COLO668 (cell line): ENCODE data around the gene APBA3.

ENCODE experiments used
- DNase-seq: peaks from one replicate; lab custom pipeline; 2025; ENCODE audit not compliant: unreplicated experiment; lab: John Stamatoyannopoulos, UW

APBA3 gene, protein sequence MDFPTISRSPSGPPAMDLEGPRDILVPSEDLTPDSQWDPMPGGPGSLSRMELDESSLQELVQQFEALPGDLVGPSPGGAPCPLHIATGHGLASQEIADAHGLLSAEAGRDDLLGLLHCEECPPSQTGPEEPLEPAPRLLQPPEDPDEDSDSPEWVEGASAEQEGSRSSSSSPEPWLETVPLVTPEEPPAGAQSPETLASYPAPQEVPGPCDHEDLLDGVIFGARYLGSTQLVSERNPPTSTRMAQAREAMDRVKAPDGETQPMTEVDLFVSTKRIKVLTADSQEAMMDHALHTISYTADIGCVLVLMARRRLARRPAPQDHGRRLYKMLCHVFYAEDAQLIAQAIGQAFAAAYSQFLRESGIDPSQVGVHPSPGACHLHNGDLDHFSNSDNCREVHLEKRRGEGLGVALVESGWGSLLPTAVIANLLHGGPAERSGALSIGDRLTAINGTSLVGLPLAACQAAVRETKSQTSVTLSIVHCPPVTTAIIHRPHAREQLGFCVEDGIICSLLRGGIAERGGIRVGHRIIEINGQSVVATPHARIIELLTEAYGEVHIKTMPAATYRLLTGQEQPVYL

DNA sequence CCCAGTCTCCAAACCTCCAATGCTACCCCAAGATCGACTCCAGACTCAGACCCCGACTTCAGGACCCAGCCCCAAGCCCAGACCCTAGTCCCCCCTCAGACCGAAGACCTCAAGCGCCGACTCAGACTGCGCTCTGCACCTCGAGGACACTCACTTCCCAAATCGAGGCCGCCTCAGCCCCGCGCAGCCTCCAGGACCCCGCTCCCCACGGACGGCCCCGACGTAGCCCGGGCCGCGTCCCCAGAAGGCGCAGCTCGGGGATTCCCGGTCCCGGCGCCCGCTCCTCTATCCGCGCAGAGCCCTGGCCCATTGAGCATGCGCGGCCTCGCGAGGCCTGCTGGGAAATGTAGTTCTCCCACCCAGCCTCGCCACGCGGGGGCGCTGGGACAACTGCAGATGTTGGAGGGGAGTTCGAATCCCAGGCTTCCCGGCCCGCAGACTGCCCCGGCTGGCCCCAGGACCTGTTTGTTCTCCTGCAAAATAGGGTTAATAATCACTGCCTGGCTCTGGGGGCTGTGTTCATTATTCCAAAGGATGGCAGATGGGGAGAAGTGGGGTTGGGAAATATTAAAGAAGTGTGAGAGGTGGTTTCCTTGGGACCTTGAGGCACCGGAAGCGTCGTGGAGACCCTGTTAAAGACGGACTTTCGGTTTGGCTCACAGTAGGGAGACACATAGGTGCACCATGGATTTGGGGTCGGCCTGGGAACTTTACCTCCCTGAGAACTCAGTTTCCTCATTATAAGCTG, at the start of gene APBA3:
APBA3 (minus strand) TSS at position 311 of the 748 bp plus-strand sequence. CDS start 1,428 bp downstream, outside the sequence.
- peak; percentile 91 for DNase-seq

DNA sequence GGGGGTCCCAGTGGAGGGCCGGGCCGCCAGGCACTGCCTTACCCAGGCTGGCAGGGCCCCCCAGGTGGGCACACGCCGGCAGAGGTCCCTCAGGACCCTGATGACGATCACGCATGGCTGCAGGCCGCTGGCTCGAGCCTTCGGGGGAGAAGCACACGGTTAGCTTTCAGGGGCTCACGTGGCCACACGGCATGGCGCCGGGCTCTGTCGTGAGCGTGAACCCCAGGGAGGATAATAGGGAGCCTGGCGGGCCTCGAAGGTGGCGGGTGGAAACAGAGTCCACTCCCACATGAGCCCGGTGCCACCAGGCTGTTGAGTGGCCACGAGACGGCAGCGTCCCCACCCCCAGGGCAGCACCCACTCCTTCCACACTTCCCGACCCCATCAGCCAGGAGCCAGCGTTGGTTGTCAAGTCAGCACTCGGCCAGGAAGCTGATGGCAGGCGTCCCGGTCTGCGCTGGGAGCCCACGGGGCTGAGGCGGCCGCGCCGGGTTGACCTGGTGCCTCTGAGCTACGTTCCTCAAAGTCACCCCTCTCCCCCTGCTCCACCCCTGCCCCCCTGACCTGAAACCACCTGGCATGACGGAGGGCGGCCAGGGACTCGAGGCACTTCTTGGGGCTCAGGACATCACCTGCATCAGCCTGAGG, 49.3 kb upstream of the APBA3 start:
- DNase-seq = no peak

DNA sequence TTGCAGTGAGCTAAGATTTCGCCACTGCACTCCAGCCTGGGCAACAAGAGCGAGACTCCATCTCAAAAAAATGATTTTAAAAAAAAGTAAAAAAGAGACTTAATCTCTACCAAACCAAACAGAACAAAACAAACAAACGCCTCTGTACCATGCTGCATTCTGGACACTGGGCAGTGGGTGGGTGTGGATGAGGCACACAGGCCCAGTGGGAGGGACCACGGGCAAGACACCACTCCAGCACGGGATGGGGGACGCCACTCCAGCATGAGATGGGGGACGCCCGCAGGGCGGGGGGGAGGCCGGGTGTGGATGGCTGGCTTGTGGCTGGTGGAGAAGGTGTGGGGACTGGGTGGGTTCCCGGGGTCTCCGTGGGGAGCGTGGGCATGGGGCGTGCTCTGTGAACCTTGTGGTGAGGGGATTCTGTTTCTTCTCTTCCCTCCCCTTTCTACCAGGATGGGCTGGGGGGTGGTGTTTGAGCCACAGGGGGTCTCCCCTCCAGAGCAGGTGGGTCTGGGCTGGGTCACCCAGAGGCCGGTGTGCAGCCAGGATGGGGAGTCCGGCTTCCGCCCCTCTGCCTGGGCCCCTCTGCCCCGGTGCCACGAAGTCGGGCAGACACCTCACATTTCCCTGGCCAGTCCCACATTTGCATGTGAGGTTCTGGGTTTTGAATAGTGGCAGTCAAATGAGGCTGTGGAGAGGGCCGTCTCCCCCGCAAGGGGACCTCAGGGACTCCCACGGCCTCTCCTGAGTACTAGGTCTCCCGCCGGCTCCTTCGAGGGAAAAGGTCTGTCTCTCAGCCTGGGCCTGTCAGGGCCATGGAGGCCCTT, 48.6 kb upstream of the APBA3 start:
- DNase-seq = no peak

DNA sequence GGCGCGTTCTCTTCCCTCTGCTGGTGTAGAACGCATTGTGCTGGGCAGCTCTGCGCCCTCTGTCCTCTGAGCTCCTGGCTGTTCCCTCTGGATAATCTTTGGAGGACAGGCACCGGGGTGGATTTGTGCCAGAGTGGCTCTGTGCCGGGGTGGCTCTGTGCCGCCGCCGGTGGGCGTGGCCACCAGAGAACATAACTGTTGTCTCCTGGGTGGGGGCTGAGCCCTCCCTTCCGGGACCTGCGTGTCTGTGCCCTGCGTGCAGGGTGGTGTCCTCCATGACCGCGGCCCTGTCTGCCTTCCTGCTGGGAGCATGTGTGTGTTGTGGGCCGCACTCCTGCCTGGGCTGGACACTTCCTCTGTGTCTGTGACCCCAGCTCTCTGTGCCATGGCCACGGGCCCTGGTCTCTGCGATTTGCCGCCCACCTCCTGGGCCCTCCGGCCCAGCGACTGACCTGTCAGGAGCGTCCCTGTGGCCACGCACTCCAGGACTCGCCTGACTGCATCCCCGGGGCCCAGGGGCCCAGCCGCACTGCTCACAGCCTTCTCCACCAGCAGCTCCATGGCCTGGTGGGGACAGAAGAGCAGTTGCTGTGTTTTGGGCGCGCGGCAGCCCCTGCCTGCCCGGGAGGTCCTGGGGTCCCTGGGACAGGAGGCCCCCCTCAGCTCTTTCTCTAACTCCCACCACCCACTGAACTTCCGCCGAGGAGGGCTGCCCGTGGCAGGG, 47.1 kb upstream of the APBA3 start:
- no peak for DNase-seq

DNA sequence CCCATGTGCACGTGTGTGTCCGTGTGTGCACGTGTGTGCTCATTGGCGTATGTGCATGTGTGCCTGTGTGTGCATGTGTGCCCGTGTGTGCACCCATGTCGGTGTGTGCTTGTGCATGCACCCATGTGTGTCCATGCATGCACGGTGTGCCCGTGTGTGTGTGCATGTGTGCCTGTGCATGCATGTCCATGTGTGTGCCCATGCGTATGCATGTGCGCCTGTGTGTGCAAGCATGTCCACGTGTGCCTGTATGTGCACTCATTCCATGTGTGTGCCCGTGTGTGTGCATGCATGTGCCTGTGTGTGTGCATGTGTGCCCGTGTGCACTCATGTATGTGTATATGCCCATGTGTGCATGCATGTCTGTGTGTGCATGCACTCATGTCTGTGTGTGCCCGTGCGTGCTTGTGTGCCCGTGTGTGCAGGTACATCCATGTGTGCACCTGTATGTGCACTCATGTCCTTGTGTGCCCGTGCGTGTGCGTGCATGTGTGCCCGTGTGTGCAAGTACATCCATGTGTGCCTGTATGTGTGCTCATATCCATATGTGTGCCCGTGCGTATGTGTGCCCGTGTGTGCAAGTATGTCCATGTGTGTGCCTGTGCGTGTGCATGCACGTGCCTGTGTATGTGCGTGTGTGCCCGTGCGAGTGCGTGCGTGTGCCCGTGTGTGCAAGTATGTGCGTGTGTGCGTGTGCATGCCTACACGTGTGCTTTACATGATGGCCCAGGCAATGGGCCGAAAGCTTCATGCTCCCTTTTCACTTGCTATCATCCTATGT, 46.3 kb upstream of the APBA3 start:
- DNase-seq = no peak

DNA sequence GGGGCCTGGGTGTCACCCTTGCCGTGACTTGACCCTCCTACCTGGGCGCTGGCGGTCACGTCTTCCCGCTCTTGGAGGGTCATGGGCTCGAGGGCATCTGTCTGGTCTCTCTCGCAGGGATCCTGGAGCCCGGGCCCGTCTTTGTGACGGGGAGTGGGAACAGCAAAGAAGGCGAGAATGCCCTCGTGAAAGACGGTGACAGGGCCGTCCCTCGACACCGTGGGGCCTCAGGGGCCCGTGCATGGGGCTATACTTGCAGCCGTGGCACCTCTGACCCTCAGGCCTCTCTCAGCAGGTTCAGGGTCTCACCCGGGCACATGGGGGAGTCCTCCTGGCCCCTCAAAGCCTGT, 45.6 kb upstream of the APBA3 start:
- DNase-seq = no peak

DNA sequence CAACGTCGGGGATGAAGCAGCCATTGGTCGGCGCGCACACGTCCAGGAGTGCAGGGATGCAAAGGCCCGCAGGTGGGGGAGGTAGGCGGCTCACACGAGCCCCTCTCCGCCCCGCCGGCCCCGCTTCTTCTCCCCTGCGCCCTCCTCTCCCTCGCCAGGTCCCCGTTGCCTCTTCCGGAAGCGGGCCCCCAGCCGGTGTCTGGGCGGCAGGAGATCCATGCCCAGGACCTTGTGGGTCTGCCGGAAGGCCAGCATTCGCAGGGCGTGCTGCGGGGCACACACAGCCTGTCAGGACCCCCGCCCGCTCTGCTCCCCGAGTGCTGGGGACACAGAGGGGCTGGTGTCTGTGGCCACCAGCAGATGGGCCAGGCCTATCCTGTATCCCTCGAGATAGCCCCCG, 44.4 kb upstream of the APBA3 start:
- no peak for DNase-seq

DNA sequence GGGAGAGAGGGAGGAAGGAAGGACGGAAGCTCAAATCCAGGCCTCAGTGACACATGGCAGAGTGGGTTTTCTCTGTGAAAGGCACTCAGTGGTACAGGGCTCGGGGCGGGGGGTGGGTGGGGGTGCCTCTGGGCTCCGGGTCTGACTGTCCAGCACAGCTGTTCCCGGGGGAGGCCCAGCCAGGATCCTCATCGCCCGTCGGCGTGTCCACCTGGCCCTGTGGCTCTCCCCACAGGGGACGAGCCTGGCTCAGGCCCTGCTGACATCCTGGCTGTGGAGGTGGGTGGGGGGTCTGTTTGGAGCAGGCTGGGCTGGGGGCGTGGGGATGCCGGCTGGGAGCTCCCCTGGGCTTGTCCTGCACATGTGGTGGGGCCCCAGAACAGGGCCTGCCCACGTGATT, 42.9 kb upstream of the APBA3 start:
- no peak for DNase-seq

DNA sequence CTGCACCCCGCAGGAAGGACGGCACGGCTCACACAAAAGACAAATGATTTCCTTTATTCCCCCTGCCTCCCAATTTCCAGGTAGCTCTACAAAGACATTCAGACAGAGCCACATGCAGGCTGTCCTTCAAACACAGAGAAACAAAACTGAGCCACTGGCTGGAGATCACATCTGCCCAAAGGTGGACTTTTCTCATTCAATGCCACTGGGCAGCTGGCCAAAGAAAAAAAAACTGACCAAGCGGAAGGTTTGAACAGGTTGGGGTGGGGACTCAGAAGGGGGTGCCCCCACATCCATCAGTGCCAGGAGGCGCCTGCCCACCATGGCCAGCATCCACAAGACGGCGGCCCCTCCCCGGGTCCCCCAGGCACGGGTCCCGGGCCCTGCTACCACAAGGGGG, 42.5 kb upstream of the APBA3 start:
- DNase-seq = no peak

DNA sequence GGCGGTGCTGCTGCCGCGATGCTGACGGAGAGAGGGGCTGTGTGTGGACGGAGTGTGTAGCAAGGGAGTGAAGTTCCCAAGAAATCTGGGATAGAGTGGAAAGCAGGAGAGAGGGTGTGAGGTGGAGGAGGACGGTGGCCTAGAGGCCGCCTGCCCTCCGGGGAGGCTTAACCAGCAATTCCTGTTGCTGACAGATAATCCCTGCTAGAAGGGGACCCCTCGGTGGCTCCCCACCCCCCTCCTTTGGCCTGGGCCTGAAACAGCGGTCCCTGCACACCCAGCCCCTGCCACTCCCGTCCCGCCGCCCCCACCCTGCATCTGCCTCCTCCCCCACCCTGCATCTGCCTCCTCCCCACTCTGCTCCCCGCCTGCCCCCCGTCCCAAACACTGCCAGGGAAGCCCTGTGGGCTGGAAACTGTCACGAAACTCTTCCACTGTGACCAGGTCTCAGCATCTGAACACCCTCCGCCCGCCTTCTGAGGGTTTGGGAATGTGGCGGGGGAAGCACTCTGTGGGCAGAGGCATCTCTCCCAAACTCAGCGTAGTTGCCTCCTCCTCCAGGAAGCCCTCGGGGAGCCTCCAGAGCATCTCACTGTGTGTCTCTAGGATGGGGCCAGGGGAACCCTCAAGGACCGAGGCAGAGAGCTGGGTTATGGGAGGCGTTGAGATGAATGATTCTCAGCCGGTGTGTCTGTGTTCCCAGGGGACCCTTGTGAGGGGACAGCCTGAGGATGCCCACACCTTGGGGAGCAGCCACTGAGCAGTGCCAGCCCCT, 41.8 kb upstream of the APBA3 start:
- no peak for DNase-seq

DNA sequence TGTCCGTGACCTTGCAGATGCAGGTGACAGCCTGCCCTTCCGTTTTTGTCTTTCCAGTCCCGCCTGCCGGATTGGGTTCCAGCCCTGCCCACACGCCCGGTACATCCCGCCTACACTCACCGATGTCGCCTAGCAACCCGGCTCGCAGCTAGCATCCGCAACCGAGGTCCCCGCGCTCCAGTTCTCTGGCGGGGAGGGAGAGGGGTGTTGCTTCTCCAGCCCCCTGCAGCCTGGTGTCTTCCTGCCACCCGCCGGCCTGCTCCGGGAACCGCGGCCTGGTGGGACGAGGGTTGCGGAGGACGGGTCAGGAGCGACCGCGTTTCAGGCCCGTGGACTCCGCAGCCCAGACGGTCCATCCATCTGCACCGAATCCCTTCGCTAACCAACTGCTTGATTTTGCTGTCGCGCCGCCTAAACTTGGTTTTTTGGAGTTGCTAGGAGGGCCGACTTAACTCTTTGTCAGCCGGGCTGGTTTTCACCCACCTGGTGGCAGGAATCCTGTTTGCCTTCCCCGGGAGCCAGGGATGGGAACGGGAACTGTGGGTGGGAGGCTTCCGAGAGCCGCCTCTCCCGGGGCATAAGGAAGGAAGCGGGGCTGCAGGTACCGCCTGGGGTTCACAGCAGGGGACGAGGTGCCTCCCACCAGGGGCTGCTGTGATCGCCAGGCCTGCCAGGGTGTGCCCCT, 40.1 kb upstream of the APBA3 start:
- peak; percentile 61 for DNase-seq

DNA sequence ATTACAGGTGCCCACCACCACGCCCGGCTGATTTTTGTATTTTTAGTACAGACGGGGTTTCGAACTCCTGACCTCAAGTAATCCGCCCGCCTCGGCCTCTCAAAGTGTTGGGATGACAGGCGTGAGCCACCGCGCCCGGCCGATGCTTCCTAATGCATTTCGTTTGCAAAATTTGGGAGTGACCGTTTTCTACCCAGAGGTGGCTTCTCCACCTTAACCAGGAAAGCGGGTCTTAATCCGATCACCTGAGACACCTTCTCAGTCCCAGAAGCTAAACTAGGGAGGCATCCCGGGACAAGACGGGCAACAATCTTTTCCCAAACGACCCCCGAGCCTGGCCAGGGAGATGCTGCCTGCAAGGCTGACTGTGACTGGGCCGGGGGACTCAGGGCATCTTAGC, 39.5 kb upstream of the APBA3 start:
- no peak for DNase-seq

DNA sequence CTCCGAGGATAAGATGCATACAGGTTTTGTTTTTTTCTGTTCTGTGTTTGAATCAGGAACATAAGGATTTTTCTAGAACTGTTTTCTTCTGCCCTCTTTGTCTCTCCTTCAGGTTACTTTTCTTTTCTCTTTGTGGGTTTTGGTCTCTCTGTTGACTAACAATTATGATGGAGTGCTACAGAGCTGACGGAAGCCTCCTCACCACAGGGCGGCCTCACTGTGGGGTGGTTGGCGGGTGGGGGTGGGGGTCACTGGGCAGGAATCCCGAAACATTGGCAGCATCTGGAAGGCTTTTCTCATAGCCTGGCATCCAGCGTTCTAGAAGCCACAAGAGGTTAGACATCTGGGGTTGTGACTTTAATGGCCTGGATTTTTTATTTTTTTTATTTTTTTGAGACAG, 36.6 kb upstream of the APBA3 start:
- DNase-seq = no peak

DNA sequence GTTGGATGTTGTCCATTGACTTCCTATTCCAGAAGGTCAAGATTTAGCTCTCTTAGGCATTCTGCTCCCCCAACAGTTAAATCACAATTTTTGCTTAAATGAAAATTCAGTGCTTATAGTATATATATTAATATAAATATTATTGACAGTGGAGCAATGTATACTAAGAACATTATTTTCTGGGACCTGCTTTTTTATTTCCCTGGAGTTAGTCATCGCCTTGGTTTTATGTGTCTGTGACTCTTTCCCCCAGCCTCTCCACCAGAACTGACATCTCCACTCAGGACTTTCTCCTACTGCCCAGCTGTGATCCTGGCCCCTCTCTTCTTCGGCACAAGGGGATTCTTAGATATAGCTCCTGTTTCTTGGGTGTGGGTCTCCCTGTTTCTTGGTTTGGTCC, 34.9 kb upstream of the APBA3 start:
- no peak for DNase-seq

DNA sequence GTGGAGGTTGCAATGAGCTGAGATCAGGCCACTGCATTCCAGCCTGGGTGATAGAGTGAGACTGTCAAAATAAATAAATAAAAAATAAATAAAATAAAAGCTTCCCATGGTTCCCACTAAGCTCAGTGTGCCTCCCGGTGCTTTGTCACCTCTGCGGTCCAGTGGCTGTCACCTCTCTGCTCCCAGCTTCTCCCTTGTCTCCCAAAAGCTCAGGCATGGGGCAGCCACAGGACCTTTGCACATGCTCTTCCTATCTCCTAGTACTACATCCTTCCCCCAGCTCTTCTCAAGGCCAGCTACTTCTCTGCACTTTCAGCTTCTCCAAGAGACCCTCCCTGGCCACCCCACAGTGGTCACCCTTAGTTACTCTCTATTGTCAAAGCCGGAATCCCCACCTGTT, 32.3 kb upstream of the APBA3 start:
- no peak for DNase-seq

DNA sequence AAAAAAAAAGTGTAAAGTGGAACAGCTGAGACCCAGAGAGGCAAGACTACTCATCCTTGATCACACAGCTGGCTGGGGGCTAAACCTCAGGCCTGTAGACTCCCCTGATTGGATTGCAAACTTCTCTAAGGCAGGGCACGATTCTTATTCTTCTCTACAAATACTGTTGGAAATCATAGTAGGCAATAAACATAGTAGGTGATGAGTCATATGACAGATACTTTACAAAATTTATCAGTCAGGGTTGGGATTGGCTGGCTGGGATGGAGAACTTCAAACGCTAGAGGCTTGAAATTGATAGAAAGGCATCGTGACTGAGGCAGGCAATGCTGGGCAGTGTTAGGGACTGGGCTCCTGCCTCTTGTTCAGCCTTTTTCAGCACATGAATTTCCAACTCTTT, 30.6 kb upstream of the APBA3 start:
- DNase-seq = no peak

DNA sequence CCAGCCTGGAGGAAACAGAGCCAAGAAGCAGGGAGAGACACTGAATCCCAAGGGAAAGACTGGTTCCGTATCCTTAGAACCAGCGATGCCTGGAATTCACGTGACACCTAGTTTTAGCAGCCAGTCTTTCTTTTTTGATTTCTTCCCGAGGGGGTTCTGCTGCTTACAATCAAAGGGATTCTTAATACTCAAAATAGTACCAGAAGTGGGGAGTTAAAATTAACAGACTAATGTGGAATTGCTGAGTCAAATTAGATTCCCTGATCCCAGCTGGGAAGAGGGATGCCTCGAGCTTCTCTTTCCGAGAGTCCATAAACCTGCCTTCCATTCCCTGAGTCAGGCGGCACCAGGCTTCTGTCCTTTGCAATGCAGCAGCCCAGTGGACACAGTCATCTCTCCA, 29.4 kb upstream of the APBA3 start:
- DNase-seq = no peak

DNA sequence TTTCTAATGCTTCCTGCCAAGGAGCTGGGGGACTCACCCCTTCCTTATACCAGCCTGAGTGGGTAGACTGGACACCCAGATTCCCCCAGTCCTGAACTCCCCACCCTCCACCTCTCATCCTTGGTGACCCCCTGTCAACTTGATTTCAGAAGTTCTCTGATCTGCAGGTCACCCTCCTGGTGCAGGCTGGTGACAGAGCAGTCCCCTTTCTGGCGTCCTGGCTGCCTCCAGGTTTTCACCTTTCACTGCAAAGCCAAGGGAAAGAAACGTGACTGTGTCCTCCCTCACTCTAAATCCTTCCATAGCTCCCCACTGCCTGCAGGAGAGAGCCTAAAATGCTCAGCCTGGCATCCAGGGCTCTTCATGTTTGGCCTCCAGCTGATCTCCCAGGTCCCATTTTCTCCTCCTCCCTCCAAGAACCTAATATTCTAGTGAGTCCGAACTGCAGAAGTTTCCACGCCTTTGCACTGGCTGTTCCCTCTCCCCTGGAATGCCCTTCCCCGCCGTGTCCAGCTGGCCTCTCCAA, 28.8 kb upstream of the APBA3 start:
- DNase-seq = no peak
